Anterior cingulate cortex (tissue), 58 donors: ENCODE data around the gene HPSE2.
A peak's percentile ranks its signal among the peaks of the same experiment; 100 is the strongest.

Experiments used
- DNase-seq, 58 donors: peaks; one replicate each; lab custom pipeline; 2025; lab: John Stamatoyannopoulos, UW

The HPSE2 gene

DNA sequence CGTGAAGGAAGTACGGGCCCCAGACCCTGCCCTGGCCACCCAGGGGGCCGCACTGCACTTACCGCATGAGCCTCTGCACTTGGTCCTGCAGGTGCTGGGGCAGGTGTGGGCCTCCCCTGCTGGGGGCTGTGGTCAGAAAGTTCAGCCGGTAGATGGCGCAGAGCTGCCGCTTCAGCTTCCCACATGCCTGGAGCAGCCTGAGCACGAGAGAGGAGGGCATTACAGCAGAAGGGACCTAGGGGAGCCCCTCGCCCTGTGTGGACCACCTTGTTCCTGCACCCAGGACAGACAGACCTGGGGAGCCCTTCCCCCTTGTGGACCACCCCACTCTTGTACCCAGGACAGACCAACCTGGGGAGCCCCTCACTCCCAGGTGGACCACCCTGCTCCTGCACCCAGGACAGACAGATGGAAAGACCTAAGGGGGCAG, 811.9 kb downstream of the HPSE2 start:
- no peak for DNase-seq

DNA sequence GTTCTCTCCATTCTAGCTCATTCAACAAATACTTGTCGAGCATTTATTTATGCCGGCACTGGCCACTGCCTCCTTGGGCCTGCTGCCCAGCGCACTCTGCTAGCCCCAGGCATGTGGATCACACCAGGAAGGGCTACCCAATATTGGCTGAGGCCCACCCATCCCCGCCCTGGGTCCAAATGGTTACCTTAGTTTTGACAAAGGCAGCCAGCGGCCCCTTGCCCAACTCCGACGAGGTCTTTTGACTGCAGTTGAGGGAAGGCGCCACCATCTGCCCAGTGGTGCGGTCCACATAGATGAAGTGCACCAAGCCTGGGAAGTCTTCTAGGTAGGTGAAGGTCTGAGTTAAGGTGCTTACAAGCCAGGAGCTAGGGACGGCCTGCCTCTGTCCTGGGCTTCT, 813.5 kb downstream of the HPSE2 start:
- no peak for DNase-seq

- DNase-seq = no peak
Measured at GRCh38 chr10:98420786-98421185, 814.9 kb downstream of the HPSE2 start.

DNA sequence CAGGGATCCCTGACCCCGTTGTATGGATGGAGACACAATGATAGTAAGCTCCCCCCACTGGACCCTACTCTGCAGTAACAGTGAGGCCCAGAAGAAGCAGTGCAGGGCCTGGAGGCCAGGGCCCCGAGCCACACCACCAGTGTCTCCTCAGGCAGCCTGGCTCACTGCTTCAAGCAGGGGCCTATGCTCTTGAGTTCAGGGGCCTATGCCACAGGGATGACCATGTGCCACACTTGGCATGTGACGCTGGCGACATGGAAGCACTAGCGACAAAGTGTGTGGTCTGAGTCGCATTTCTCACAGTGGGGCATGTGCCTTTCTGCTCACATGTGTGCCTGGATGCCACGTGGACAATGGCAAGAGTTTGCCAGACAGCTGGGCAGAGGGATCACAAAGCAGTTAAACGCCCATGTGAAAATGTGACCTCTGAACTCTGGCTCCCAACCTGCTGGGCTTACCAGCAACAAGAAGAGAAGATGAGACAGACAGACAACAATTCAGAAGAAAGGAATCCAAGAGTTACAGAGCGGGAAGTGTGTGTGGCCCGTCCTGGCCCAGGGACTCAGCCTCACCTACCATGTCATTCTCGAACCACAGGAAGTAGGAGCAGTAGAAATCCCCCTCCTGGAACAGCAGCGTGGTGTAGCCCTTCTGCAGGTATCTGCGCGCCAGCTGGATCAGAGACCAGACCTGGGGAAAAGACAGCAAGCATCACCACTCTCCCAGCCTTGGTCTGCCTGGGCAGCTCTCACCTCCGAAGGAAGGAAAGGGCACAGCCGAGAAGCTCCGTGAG, 816.0 kb downstream of the HPSE2 start:
- DNase-seq = no peak

DNA sequence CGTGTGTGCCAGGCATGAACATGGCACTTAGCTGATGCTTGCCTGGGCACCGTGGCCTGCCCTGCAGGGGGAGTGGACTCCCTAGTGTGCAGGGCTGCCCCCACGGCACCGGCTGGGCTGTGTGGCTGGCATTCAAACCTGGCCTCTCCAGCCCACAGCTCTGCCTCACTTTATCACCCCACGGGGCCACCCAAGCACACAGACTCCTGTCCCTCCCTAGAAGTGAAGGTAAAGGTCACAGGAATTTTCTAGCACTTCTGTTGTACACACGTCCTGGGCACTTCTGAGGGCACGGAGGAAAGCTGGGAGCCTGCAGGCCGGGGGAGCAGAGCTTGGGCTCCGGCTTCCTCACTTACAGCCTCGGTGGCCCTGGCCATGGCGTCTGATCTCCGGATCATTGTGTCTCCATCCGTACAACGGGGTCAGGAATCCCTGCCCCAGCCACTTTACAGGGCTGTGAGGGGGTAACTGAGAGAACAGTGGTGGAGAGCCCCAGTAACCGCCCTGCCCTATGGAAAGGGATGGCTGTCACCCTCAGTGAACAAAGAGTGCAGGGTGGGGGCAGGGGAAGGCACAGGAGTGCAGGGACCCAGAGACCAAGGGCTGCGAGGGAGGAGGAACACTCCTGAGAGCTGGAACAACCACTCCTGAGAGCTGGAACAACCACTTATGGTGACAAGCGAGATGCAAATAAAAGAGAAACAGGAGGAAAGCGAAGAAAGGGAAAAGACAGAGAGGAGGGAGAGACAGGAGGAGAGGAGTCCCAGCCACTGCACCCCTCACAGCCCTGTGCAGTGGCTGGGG, 816.8 kb downstream of the HPSE2 start:
- DNase-seq = no peak

GRCh38 chr10:98417973-98418664, 817.5 kb downstream of the HPSE2 start:
- DNase-seq = no peak

DNA sequence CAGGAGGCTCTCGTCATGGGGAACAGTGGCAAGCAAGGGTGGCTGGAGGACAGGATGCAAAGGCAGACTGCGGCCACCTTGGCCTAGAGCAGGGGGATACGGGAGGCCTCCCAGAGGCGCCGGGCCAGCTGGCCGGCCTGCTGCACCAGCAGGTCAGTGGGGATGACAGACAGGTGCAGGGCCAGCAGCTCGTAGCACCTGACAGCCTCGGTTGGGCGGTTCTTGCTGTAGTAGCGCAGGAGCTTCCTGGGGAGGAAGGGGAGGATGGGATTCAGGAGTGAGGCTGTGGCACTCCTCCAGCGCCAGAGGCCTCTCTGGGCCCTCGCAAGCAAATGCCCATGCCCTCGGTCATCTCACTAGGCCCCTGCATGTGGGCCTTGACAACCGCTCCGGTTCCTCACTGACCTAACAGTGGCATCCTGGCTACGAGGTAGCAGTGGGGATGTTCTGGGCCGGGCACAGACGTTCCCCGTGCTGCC, 818.1 kb downstream of the HPSE2 start:
- DNase-seq = no peak

GRCh38 chr10:98416606-98417388, 818.9 kb downstream of the HPSE2 start:
- no peak for DNase-seq

DNA sequence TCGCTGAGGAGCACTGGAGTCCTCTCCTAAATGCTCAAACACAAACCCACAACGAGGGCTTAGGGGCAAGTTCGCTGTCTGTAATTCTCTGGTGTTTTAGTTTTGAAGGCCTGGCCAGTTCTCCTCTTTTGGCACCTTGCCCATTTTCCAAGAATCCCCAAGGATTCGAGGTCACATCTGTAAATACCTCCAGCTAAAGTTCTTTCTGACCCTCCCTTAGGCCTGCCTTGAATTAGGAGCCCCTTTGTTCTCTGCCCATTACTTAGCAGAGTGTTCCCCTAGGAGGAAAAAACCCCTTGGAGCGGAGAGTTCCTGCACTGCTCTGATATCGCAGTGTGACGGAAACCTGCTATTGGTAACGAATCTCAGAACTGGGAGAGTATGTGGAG, 819.9 kb downstream of the HPSE2 start:
- no peak for DNase-seq

- DNase-seq = peak in 54 of 58 donors; percentile 9 to 83 (median 61)
Measured at GRCh38 chr10:98414932-98415730, 820.5 kb downstream of the HPSE2 start, which contains the start of gene PYROXD2. PYROXD2 (minus strand) TSS chr10:98415182; CDS start chr10:98415135, 47 bp downstream.

GRCh38 chr10:98414578-98414931, 821.1 kb downstream of the HPSE2 start:
- DNase-seq = no peak

GRCh38 chr10:98411768-98412167, 823.9 kb downstream of the HPSE2 start:
- no peak for DNase-seq

DNA sequence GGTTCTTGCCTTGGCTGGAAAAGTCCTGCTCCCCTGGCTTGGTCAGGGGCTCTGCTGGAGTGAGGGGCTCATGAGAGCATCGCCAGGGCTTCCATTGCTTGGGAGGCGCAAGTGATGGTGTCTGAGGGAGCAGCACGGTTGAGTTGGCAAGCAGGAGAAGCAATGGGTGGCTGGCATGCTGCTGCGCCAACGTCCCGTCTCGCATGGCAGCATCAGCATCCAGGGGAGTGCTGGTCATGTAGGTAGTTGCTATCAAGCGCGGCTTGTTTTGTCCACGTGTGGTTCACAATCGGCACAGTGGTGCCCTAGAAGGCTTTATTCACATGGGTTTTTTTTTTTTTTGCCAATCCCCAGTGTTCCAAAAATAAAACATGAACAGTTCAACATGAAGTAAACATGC, 824.5 kb downstream of the HPSE2 start:
- no peak for DNase-seq

DNA sequence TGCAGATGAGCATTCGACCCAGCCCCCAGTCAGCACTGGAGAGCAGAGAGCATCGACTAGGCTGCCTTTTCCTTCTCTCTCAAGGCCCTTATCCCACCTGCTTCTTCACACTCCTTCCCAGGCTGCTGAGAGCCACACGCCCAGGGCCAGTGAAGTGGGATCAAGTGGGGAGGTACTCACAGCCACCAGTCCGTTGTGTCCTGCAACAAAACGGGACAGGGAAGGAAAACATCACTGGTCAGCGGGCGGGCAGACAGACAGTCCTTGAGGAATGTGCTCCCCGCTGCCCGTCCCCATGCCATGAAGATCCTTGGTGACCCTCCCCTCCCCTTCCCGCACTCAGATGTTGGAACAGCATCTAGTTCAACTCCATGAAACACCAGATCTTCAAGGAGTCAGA, 824.9 kb downstream of the HPSE2 start:
- DNase-seq = no peak

DNA sequence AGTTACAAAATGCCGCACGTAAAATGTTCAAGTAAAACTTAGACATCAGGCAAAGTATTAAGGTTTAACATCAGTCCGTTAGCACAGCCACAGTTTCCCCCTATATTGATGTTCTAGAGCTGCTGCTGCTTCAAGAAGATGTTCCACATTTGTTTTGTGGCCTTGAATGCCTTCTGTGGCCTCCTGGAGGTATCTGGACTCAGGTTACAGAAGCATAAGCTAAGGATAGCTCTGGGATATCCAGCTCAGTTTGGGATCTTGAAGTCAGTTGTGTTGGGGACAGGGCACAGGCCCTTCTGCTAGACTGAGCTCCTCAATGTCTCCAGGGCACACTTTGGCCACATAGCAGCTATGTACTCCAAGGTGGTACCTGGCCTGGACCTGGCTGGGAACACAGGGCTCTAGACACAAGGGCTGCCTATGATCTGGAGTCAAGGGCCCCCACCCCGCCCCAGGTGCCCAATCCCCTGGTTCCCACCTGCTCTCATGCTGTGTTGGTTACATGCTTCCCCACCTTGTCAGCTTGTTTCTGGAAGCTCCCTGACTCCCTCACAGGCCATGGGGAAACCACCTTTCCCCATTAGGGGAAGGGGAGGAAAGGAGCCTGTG, 825.4 kb downstream of the HPSE2 start:
- no peak for DNase-seq

- DNase-seq = no peak
Measured at GRCh38 chr10:98408799-98409198, 826.9 kb downstream of the HPSE2 start.

- DNase-seq = no peak
Measured at GRCh38 chr10:98407744-98408241, 827.9 kb downstream of the HPSE2 start.
